Retinal pigment epithelial cell (primary cell): Measurements from ENCODE around the gene GALNT10.

Experiments
- DNase-seq: peaks from one replicate; pipeline ENCODE4 v3.0.0-alpha.2; 2010; ENCODE audit warnings: low read depth
- H3K4me3 ChIP-seq: 2 replicates; pipeline ENCODE4 v1.5.1; 2011; ENCODE audit warnings: mild to moderate bottlenecking, low read length, control low read depth, moderate library complexity
- TF ChIP-seq, protein P1 (sequence below): conservative IDR thresholded peaks from 2 replicates; pipeline ENCODE4 v1.5.1; 2011; ENCODE audit warnings: low read depth, low read length, control low read depth, inconsistent platforms

GALNT10 gene

DNA sequence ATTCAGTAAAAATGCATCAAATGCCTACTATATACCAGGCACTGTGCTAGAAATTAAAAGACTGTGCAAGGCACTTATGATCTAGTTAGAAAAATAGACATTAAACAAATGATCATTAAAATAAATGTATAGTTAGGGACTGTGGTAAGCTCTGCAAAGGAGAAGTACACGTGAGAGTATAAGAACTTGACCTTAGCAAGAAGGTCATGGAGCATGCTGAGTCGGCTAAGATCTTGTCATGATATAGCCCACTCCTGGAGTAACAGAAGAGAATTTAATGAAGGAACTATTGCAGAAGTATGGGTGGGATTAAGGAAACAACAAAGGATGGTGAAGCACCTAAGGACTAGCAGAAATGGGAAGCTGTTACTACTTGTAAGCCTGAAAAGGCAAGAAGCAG lies 231.8 kb downstream of the GALNT10 start:
- DNase-seq, result no peak
- TF ChIP-seq, protein P1, sequence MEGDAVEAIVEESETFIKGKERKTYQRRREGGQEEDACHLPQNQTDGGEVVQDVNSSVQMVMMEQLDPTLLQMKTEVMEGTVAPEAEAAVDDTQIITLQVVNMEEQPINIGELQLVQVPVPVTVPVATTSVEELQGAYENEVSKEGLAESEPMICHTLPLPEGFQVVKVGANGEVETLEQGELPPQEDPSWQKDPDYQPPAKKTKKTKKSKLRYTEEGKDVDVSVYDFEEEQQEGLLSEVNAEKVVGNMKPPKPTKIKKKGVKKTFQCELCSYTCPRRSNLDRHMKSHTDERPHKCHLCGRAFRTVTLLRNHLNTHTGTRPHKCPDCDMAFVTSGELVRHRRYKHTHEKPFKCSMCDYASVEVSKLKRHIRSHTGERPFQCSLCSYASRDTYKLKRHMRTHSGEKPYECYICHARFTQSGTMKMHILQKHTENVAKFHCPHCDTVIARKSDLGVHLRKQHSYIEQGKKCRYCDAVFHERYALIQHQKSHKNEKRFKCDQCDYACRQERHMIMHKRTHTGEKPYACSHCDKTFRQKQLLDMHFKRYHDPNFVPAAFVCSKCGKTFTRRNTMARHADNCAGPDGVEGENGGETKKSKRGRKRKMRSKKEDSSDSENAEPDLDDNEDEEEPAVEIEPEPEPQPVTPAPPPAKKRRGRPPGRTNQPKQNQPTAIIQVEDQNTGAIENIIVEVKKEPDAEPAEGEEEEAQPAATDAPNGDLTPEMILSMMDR, result no peak

DNA sequence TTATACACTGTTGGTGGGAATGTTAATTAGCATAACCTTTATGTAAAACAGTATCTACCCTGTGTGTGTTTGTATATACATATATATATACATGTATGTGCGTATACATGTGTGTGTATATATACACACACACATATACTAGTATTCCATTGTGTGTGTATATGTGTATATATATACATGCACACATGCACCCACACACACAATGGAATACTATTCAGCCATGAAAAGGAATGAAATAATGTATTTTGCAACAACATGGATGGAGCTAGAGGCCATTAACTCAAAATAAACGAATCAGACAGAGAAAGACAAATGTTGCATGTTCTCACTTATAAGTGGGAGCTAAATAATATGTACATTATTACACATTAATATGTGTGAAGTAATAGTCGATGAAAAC lies 237.7 kb downstream of the GALNT10 start:
- H3K4me3 ChIP-seq, result no peak overlapping the region
- no peak for DNase-seq
- TF ChIP-seq, protein P1, result no peak

More for the DNA sequence above, 231.8 kb downstream of the GALNT10 start:
- no peak overlapping the region for H3K4me3 ChIP-seq

GRCh38 chr5:154429341-154429740 lies 238.8 kb downstream of the GALNT10 start:
- H3K4me3 ChIP-seq, result no peak overlapping the region
- DNase-seq, result no peak
- TF ChIP-seq, protein P1, result no peak

DNA sequence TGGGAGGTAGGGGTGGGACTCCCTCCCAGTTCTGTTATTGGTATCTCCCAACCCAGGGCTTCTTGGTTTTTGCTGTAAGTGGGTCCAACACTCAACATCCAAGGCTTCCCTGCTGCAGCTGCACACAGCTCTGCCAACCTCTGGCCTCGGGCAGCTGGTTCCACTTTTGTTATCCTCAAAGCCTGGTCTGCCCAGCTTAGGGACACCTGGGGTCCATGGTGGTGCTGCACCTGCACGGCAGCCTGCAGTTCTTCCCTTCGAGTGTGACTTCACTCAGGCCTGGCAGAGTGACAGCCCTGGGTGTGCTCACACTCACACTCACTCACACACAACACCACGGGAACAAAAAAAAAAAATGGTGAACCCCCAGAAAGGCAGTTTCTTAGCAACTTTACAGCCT lies 239.9 kb downstream of the GALNT10 start:
- H3K4me3 ChIP-seq, result no peak overlapping the region
- DNase-seq, result no peak
- TF ChIP-seq, protein P1, result no peak

- TF ChIP-seq, protein P1, result no peak
- no peak for DNase-seq
- no peak overlapping the region for H3K4me3 ChIP-seq
Observed at GRCh38 chr5:154430961-154431630, 240.6 kb downstream of the GALNT10 start.

GRCh38 chr5:154435226-154435625 lies 244.7 kb downstream of the GALNT10 start:
- H3K4me3 ChIP-seq, result no peak overlapping the region
- no peak for DNase-seq
- TF ChIP-seq, protein P1, result no peak

DNA sequence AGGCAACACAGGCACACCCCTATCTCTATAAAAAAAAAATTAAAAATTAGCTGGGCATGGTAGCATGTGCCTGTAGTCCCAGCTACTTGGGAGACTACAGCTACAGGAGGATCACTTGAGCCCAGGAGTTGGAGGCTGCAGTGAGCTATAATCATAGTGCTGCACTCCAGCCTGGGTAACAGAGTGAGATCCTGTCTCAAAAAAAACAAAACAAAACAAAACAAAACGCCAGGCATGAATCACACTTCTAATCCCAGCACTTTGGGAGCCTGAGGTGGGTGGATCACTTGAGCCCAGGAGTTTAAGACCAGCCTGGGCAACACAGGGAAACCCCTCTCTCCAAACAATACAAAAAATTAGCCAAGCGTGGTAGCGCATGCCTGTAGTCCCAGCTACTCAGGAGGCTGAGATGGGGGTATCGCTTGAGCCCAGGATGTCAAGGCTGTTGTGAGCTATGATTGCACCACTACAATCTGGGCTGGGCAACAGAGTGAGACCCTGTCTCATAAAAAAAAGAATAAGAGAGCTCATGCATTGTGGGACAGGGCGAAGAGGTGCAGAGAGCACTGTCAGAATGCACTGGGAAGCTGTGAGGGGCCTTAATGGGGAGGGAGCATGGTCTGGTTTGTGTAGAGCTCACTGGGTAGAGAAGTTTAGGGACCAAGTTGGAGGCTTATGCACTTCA lies 246.9 kb downstream of the GALNT10 start:
- no peak overlapping the region for H3K4me3 ChIP-seq
- no peak for DNase-seq
- TF ChIP-seq, protein P1, result no peak
